Activated CD8-positive, alpha-beta T cell treated with anti-CD3 and anti-CD28 coated beads for 36 hours (primary cell): ENCODE data around the gene SMIM5. TPM values are rescaled to one million over a fixed set of nuclear protein-coding genes. Genes with fewer than 3 reads are reported as not detected.

Source experiments
- ATAC-seq: fragments of 200-7000 bp; cut with Tn5 transposase; one replicate; pipeline ENCODE4 v1.10.0; 2021; ENCODE audit warnings: mild to moderate bottlenecking, moderate library complexity
- CTCF ChIA-PET: fragments of 350-600 bp; sonication (Branson Sonifier 250); formaldehyde crosslinking; loops from one replicate; lab custom pipeline; 2021; ENCODE audit warnings: antibody characterized with exemption; lab: Charles Lee
- POLR2A ChIA-PET: fragments of 350-600 bp; sonication (Branson Sonifier 250); formaldehyde crosslinking; loops from one replicate; lab custom pipeline; 2021; ENCODE audit warnings: antibody characterized with exemption; lab: Charles Lee
- DNase-seq: peaks from one replicate; pipeline ENCODE4 v3.0.0-alpha.2; 2020
- H3K27ac Mint-ChIP-seq: one replicate; pipeline ENCODE4 v1.8.0; 2021; ENCODE audit warnings: mild to moderate bottlenecking, mixed read lengths
- H3K27me3 Mint-ChIP-seq: one replicate; pipeline ENCODE4 v1.8.0; 2021; ENCODE audit warnings: mixed read lengths
- H3K36me3 Mint-ChIP-seq: one replicate; pipeline ENCODE4 v1.8.0; 2021; ENCODE audit warnings: low read depth, mixed read lengths
- H3K4me1 Mint-ChIP-seq: one replicate; pipeline ENCODE4 v1.8.0; 2021; ENCODE audit warnings: low read depth, mixed read lengths
- H3K4me3 Mint-ChIP-seq: one replicate; pipeline ENCODE4 v1.8.0; 2021; ENCODE audit warnings: mild to moderate bottlenecking, moderate library complexity, mixed read lengths
- H3K9me3 Mint-ChIP-seq: one replicate; pipeline ENCODE4 v1.8.0; 2021; ENCODE audit warnings: mixed read lengths
- intact Hi-C: fragments of 100-400 bp; cut with micrococcal nuclease; formaldehyde crosslinking; loops from one replicate; pipeline ENCODE4 v1.10.0; 2022
- total RNA-seq, 2 experiments: library from RNA; stranded (reverse); gene quantifications; one replicate each; pipeline ENCODE4 v1.2.3, GENCODE V29; 2021
- TF ChIP-seq, protein P1 (sequence below): fragments of 200-600 bp; IDR thresholded peaks from one replicate; pipeline ENCODE4 v1.8.0; 2022; ENCODE audit warnings: antibody characterized with exemption, mild to moderate bottlenecking

The SMIM5 gene
- total RNA-seq, 2 experiments from 2014 or later, result 0.07 to 0.25 TPM

DNA sequence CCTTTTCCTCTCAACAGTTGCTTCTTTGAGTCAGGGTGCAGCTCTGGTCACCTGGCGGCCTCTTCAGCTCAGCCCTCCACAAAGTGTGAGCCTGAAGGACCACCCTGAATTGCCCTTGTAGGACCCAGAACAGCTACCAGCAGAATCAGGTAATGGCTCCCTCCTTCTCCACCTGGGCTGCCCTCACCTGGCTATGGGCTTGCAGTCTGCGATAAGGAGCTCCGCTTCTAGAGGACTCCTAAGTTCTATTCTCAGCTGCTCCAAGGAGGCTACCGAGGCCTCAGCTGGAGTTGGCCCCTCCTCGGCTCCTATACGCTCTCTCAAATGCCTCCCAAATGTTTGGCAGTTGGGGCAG is 13.4 kb downstream of the SMIM5 start:
- Mint-ChIP-seq H3K4me3 (no peak overlapping the region), H3K27me3 (no peaks in the 10 kb centered on the region), H3K9me3 (no peaks in the 10 kb centered on the region), H3K27ac (no peak overlapping the region), H3K36me3 (peaks cover 15% of the 10 kb centered on the region), H3K4me1 (peaks cover 4% of the 10 kb centered on the region)
- ChIA-PET CTCF (interaction anchor here (1.2 to 6.8 kb wide), 6 partner anchors 10 to 107 kb away, joined by 3 to 52 read pairs (median 10); partner anchors contain the start of gene SMIM5), POLR2A (interaction anchor here (0.9 to 1.2 kb wide), 3 partner anchors 9 to 14 kb away, joined by 3 read pairs; partner anchors contain the start of gene SMIM5)
- intact Hi-C loops, result no loop called here
- TF ChIP-seq, protein P1, sequence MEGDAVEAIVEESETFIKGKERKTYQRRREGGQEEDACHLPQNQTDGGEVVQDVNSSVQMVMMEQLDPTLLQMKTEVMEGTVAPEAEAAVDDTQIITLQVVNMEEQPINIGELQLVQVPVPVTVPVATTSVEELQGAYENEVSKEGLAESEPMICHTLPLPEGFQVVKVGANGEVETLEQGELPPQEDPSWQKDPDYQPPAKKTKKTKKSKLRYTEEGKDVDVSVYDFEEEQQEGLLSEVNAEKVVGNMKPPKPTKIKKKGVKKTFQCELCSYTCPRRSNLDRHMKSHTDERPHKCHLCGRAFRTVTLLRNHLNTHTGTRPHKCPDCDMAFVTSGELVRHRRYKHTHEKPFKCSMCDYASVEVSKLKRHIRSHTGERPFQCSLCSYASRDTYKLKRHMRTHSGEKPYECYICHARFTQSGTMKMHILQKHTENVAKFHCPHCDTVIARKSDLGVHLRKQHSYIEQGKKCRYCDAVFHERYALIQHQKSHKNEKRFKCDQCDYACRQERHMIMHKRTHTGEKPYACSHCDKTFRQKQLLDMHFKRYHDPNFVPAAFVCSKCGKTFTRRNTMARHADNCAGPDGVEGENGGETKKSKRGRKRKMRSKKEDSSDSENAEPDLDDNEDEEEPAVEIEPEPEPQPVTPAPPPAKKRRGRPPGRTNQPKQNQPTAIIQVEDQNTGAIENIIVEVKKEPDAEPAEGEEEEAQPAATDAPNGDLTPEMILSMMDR, result no peak
- DNase-seq, result no peak
- no peak for ATAC-seq

DNA sequence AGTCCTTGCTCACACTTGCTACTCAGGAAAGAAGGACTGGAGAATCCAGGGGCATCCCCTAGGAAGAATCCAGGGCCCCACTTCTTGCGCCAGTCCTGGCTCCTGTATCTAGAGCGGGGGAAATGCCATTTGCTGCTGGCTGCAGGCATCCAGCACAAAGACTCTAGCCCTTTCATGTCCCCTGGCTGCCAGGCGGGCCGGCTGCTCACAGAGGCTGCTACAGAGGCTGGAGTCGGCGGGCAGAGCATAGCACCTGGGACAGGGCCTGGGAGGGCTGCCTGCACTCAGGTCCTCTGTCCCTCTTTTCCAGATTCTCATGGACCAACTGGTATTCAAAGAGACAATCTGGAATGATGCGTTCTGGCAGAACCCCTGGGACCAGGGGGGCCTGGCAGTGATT is 13.8 kb downstream of the SMIM5 start:
- Mint-ChIP-seq H3K9me3 (no peaks in the 10 kb centered on the region), H3K4me3 (no peak overlapping the region), H3K27me3 (no peaks in the 10 kb centered on the region), H3K27ac (no peak overlapping the region), H3K36me3 (peaks cover 15% of the 10 kb centered on the region), H3K4me1 (peaks cover 4% of the 10 kb centered on the region)
- no peak for ATAC-seq
- POLR2A ChIA-PET, result interaction anchor here (0.9 to 1.0 kb wide), 2 partner anchors 13 to 14 kb away, joined by 3 to 4 read pairs; partner anchors contain the start of gene SMIM5
- TF ChIP-seq, protein P1, result no peak
- CTCF ChIA-PET, result interaction anchor here (2.0 to 6.8 kb wide), 4 partner anchors 9 to 102 kb away, joined by 9 to 52 read pairs (median 29); partner anchors contain the start of gene SMIM5
- intact Hi-C loops, result no loop called here
- no peak for DNase-seq

DNA sequence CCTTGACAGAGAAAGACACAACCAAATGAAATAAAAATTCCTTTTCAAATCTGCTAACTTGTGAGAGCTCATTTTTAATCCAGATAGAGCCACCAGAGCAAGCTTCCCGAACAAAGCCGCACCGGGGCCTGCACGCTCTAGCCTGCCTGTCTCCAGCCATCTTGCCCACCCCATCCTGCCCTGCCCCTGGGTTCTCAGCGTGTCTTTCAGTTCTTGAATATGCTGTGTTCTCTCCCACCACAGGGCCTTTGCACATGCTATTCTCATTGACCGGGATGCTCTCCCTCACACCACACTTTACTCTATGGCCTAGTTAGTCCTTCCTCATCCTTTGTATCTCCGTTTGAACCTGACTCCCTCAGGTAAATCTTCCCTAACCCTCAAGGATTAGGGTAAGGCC is 14.7 kb downstream of the SMIM5 start:
- TF ChIP-seq, protein P1, result no peak
- H3K27ac Mint-ChIP-seq, result no peak overlapping the region
- H3K36me3 Mint-ChIP-seq, result peaks cover 17% of the 10 kb centered on the region
- DNase-seq (no peak), ATAC-seq (no peak)
- H3K4me1 Mint-ChIP-seq, result peaks cover 7% of the 10 kb centered on the region
- H3K9me3 Mint-ChIP-seq, result no peaks in the 10 kb centered on the region
- H3K27me3 Mint-ChIP-seq, result no peaks in the 10 kb centered on the region
- ChIA-PET POLR2A (interaction anchor here (1.0 kb wide), 1 partner anchor 12 kb away, joined by 4 read pairs; no protein-coding TSS in a partner anchor), CTCF (interaction anchor here (4.6 kb wide), 1 partner anchor 15 kb away, joined by 52 read pairs; the partner anchor contains the start of gene SMIM5)
- H3K4me3 Mint-ChIP-seq, result no peak overlapping the region
- intact Hi-C loops, result no loop called here

DNA sequence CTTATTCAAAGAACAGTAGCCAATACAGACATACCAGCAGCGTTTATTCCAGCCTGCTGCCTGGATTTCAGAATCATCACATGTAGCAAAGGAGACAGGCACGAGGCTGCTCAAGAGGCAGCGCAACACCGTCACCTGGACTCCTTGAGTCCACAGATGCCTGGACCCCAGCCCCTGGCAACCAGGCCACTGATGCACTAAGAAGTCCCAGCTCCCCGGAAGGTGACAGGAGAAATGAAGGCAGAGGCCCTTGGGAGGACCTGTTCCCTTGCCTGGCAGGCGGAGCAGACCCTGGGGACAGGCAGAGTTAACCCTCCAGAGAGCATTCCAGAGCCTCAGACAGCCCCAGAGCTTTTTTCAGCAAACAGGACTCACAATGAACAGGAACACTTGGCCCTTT is 16.5 kb downstream of the SMIM5 start:
- ChIA-PET CTCF (interaction anchor here (0.7 to 2.6 kb wide), 5 partner anchors 16 to 99 kb away, joined by 3 to 18 read pairs (median 6); partner anchors contain the start of gene SMIM5), POLR2A (interaction anchor here (0.8 to 0.9 kb wide), 2 partner anchors 13 to 14 kb away, joined by 3 to 5 read pairs; no protein-coding TSS in a partner anchor)
- Mint-ChIP-seq H3K27me3 (no peaks in the 10 kb centered on the region), H3K27ac (no peak overlapping the region), H3K4me1 (peaks cover 9% of the 10 kb centered on the region), H3K4me3 (no peak overlapping the region), H3K36me3 (peaks cover 21% of the 10 kb centered on the region), H3K9me3 (no peaks in the 10 kb centered on the region)
- intact Hi-C loops, result no loop called here
- TF ChIP-seq, protein P1, result no peak
- DNase-seq (no peak), ATAC-seq (no peak)

DNA sequence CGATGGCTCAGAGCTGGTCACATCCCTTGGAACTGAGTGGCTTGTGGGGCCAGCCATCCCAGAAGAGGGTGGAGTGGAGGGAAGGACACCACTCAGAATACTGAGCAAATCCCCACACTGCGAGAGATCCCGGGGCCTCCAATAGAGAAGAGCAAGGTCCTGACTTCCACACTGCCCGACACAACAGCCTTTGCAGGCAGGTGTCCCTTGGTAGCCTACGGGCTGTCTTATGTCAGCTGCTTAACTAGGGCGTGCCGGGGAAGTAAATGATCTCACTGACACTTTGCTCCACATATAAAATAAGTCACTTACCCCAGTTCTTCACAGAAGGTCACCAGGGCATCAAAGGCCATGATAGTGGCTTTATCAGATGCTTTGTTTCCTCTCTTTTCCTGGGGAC is 17.6 kb downstream of the SMIM5 start:
- H3K27me3 Mint-ChIP-seq, result no peaks in the 10 kb centered on the region
- peaks cover 21% of the 10 kb centered on the region for H3K36me3 Mint-ChIP-seq
- TF ChIP-seq, protein P1, result no peak
- no peaks in the 10 kb centered on the region for H3K9me3 Mint-ChIP-seq
- no peak overlapping the region for H3K27ac Mint-ChIP-seq
- DNase-seq (no peak), ATAC-seq (no peak)
- H3K4me1 Mint-ChIP-seq, result peaks cover 8% of the 10 kb centered on the region
- POLR2A ChIA-PET, result interaction anchor here (0.9 kb wide), 1 partner anchor 9 kb away, joined by 3 read pairs; no protein-coding TSS in a partner anchor
- CTCF ChIA-PET, result interaction anchor here (2.2 to 8.0 kb wide), 5 partner anchors 17 to 98 kb away, joined by 6 to 79 read pairs (median 18); partner anchors contain the start of gene SMIM5
- intact Hi-C loops, result no loop called here
- H3K4me3 Mint-ChIP-seq, result no peak overlapping the region
